Keratinocyte (primary cell): ENCODE data around the gene G2E3. TPM values are rescaled to one million over a fixed set of nuclear protein-coding genes. Genes with fewer than 3 reads are reported as not detected.

Experiments used
- DNase-seq: peaks from one replicate; pipeline ENCODE4 v3.0.0-alpha.2; 2011; ENCODE audit warnings: low read depth, missing footprints, low spot score
- FAIRE-seq: peaks from 2 replicates; lab custom pipeline; 2011; peaks lifted over from hg19 to GRCh38; lab: Jason Lieb, UNC
- H2AFZ ChIP-seq: 2 replicates; pipeline ENCODE4 v1.6.0; 2012; ENCODE audit warnings: low read length, control low read depth, inconsistent platforms; ENCODE audit not compliant: control insufficient read depth
- H3K27ac ChIP-seq: 2 replicates; pipeline ENCODE4 v1.5.1; 2011; ENCODE audit warnings: low read length; ENCODE audit not compliant: control insufficient read depth, insufficient read depth
- H3K27me3 ChIP-seq: 3 replicates; pipeline ENCODE4 v1.6.0; 2011; ENCODE audit warnings: low read length; ENCODE audit not compliant: control insufficient read depth, insufficient read depth; ENCODE audit errors: extremely low read depth
- H3K36me3 ChIP-seq, 2 experiments: 2 replicates in 1 of 2; 3 replicates in 1 of 2; pipeline ENCODE4 v1.5.1; 2011; ENCODE audit warnings: low read length in 2 of 2, mild to moderate bottlenecking in 1 of 2; ENCODE audit not compliant: control insufficient read depth in 2 of 2, insufficient read depth in 2 of 2; ENCODE audit errors: extremely low read depth in 1 of 2
- H3K4me1 ChIP-seq: 3 replicates; pipeline ENCODE4 v1.5.1; 2011; ENCODE audit warnings: low read length; ENCODE audit not compliant: control insufficient read depth, insufficient read depth; ENCODE audit errors: extremely low read depth
- H3K4me2 ChIP-seq: 3 replicates; pipeline ENCODE4 v1.6.0; 2011; ENCODE audit warnings: low read depth, low read length; ENCODE audit not compliant: control insufficient read depth, insufficient read depth; ENCODE audit errors: extremely low read depth
- H3K4me3 ChIP-seq, 3 experiments: fragments of 200-600 bp in 1 of 3; sonication (generic) in 1 of 3; 2 replicates in 2 of 3; 3 replicates in 1 of 3; pipeline ENCODE4 v1.5.1; 2011 to 2016; ENCODE audit warnings: low read length in 3 of 3, mild to moderate bottlenecking in 3 of 3, control low read depth in 2 of 3, inconsistent platforms in 1 of 3, low read depth in 1 of 3, mixed read lengths in 1 of 3, mixed run types in 1 of 3, moderate library complexity in 1 of 3; ENCODE audit not compliant: control insufficient read depth in 2 of 3, insufficient read depth in 2 of 3; ENCODE audit errors: extremely low read depth in 1 of 3
- H3K79me2 ChIP-seq: 2 replicates; pipeline ENCODE4 v1.6.0; 2012; ENCODE audit warnings: low read length; ENCODE audit not compliant: control insufficient read depth, insufficient read depth
- H3K9ac ChIP-seq: 3 replicates; pipeline ENCODE4 v1.6.0; 2011; ENCODE audit warnings: low read length; ENCODE audit not compliant: control insufficient read depth, insufficient read depth; ENCODE audit errors: extremely low read depth
- H3K9me1 ChIP-seq: 3 replicates; pipeline ENCODE4 v1.6.0; 2011; ENCODE audit warnings: low read length; ENCODE audit not compliant: control insufficient read depth, insufficient read depth; ENCODE audit errors: extremely low read depth
- H3K9me3 ChIP-seq: 2 replicates; pipeline ENCODE4 v1.5.1; 2012; ENCODE audit warnings: low read depth, low read length; ENCODE audit not compliant: control insufficient read depth
- H4K20me1 ChIP-seq: 3 replicates; pipeline ENCODE4 v1.6.0; 2011; ENCODE audit warnings: low read length; ENCODE audit not compliant: control insufficient read depth, insufficient read depth; ENCODE audit errors: extremely low read depth
- CTCF ChIP-seq, 3 experiments: IDR thresholded peaks in 1 of 3; conservative IDR thresholded peaks in 1 of 3; optimal IDR thresholded peaks in 1 of 3; 2 replicates in 2 of 3; 3 replicates in 1 of 3; pipeline versions ENCODE3 to v1.5.1; 2011; ENCODE audit warnings: low read length in 3 of 3, mild to moderate bottlenecking in 3 of 3, moderate library complexity in 2 of 3, control low read depth in 1 of 3, inconsistent platforms in 1 of 3; ENCODE audit not compliant: insufficient read depth in 2 of 3; ENCODE audit errors: extremely low read depth in 1 of 3
- EZH2 ChIP-seq: IDR thresholded peaks from one replicate; pipeline ENCODE4 v1.6.1; 2012; ENCODE audit warnings: inconsistent platforms, mild to moderate bottlenecking, low read length, moderate library complexity
- dilution Hi-C: fragments of 300-500 bp; cut with MboI; formaldehyde crosslinking; loops from one replicate; pipeline ENCODE4 v1.7.0; 2020; ENCODE audit warnings: low sequenced_read_pairs; ENCODE audit not compliant: extremely low pct_ligation_motif_present
- polyA plus RNA-seq, 5 experiments: library from polyadenylated mRNA; depleted of rRNA in 3 of 5; stranded (reverse) in 3 of 5; stranded (forward) in 1 of 5; unstranded in 1 of 5; fragments of >200 nt; gene quantifications; 1 replicate in 1 of 5; 2 replicates in 3 of 5; 3 replicates in 1 of 5; pipeline versions ENCODE4 v1.2.1 to v1.2.3, GENCODE V29; 2011 to 2012; ENCODE audit warnings: missing spikeins in 2 of 5, low read depth in 1 of 5, low replicate concordance in 1 of 5

Gene G2E3
- polyA plus RNA-seq, 1 donor (not counting 4 experiments of a cell fraction or from before 2014, with no cell fraction given) = 24.3 TPM

GRCh38 chr14:30655124-30655523, 96.2 kb downstream of the G2E3 start:
- DNase-seq = no peak
- Histone ChIP-seq H3K9me1 (no peaks in the 10 kb centered on the region), H3K79me2 (no peaks in the 10 kb centered on the region), H3K9ac (no peak overlapping the region), H3K4me3 (no peak overlapping the region), H4K20me1 (no peaks in the 10 kb centered on the region), H3K27ac (no peak overlapping the region), H2AFZ (no peak overlapping the region), H3K27me3 (no peaks in the 10 kb centered on the region), H3K9me3 (no peaks in the 10 kb centered on the region), H3K4me2 (no peak overlapping the region), H3K36me3 (peaks cover 8 to 13% of the 10 kb centered on the region in 2 experiments), H3K4me1 (no peaks in the 10 kb centered on the region)
- no peak for FAIRE-seq
- dilution Hi-C loops = no loop called here
- TF ChIP-seq CTCF (optimal IDR thresholded peaks at IDR 0.05 in 1 of 3, IDR thresholded peaks at IDR 0.05 in 1 of 3, conservative IDR thresholded peaks at IDR 0.05 in 1 of 3; ENCODE audit: extremely low read depth in 1 of 3, insufficient read depth in 2 of 3, low read length in 3 of 3) = no peak
- TF ChIP-seq EZH2 = no peak

- Histone ChIP-seq H3K9ac (no peak overlapping the region), H2AFZ (no peak overlapping the region), H3K9me3 (no peaks in the 10 kb centered on the region), H3K9me1 (no peaks in the 10 kb centered on the region), H3K4me2 (no peak overlapping the region), H3K4me1 (no peaks in the 10 kb centered on the region), H3K4me3 (no peak overlapping the region), H3K79me2 (no peaks in the 10 kb centered on the region), H3K27me3 (no peaks in the 10 kb centered on the region), H3K36me3 (peaks cover 8 to 11% of the 10 kb centered on the region in 2 experiments), H3K27ac (no peak overlapping the region), H4K20me1 (no peaks in the 10 kb centered on the region)
- FAIRE-seq = no peak
- TF ChIP-seq CTCF (optimal IDR thresholded peaks at IDR 0.05 in 1 of 3, IDR thresholded peaks at IDR 0.05 in 1 of 3, conservative IDR thresholded peaks at IDR 0.05 in 1 of 3; ENCODE audit: extremely low read depth in 1 of 3, insufficient read depth in 2 of 3, low read length in 3 of 3) = peak in 1 of 3 experiments; percentile 1
- TF ChIP-seq EZH2 = no peak
- dilution Hi-C loops = no loop called here
- DNase-seq = no peak
Measured at GRCh38 chr14:30655658-30656057, 96.7 kb downstream of the G2E3 start.
